ENCODE results near the gene TRAPPC3L.

Gene TRAPPC3L

GRCh38 chr6:116524236-116524635 lies 21.2 kb downstream of the TRAPPC3L start:
- Histone ChIP-seq H3K14ac (ENCODE audit: low read length) (no peak overlapping the region), H3K4me3 (ENCODE audit: low read depth, low read length) (no peak overlapping the region), H2BK5ac (ENCODE audit: low read depth, low read length, poor library complexity) (no peak overlapping the region), H3K27ac (ENCODE audit: low read depth, low read length) (no peak overlapping the region), H3K27me3 (ENCODE audit: insufficient read depth, low read length) (no peaks in the 10 kb centered on the region), H4K12ac (ENCODE audit: low read depth, low read length) (no peak overlapping the region), H3K79me2 (ENCODE audit: control insufficient read depth, insufficient read depth, low read length, poor library complexity) (peaks cover 1% of the 10 kb centered on the region), H4K91ac (ENCODE audit: low read depth, low read length) (no peak overlapping the region), H3K79me1 (ENCODE audit: low read length) (peaks cover 1% of the 10 kb centered on the region), H2AK5ac (ENCODE audit: low read length) (no peak overlapping the region), H4K8ac (ENCODE audit: low read depth, low read length) (no peak overlapping the region), H3K4me2 (ENCODE audit: low read length) (no peak overlapping the region), H3K9me3 (ENCODE audit: insufficient read depth, low read depth, low read length) (no peaks in the 10 kb centered on the region), H2BK120ac (ENCODE audit: insufficient read depth, low read length, poor library complexity) (no peak overlapping the region), H3K9ac (ENCODE audit: low read length) (no peak overlapping the region), H2AFZ (ENCODE audit: insufficient read depth, low read length, poor library complexity) (no peak overlapping the region), H3K23ac (ENCODE audit: low read length) (no peak overlapping the region), H3K4ac (ENCODE audit: low read depth, low read length) (no peak overlapping the region), H2BK12ac (ENCODE audit: low read length) (no peak overlapping the region), H3K18ac (ENCODE audit: low read length) (no peak overlapping the region), H3K36me3 (ENCODE audit: control insufficient read depth in 1 of 2, insufficient read depth in 2 of 2, low read length in 2 of 2) (no peaks in the 10 kb centered on the region), H3K4me1 (ENCODE audit: control insufficient read depth in 1 of 2, insufficient read depth in 2 of 2, low read length in 2 of 2) (peaks cover 4 to 5% of the 10 kb centered on the region in 2 experiments)
- DNase-seq = no peak
- WGBS (ENCODE audit: extremely low coverage, insufficient coverage, insufficient read length) = no CpG with 5 or more reads among the region's 2 CpGs

GRCh38 chr6:116522896-116523295 lies 22.6 kb downstream of the TRAPPC3L start:
- no CpG with 5 or more reads among the region's 2 CpGs for WGBS (ENCODE audit: extremely low coverage, insufficient coverage, insufficient read length)

GRCh38 chr6:116518621-116519368 lies 26.7 kb downstream of the TRAPPC3L start:
- Histone ChIP-seq H3K9me3 (ENCODE audit: insufficient read depth, low read depth, low read length) (no peaks in the 10 kb centered on the region), H3K79me2 (ENCODE audit: control insufficient read depth, insufficient read depth, low read length, poor library complexity) (no peaks in the 10 kb centered on the region), H3K27ac (ENCODE audit: low read depth, low read length) (no peak overlapping the region), H3K14ac (ENCODE audit: low read length) (no peak overlapping the region), H3K36me3 (ENCODE audit: control insufficient read depth in 1 of 2, insufficient read depth in 2 of 2, low read length in 2 of 2) (no peaks in the 10 kb centered on the region), H2BK120ac (ENCODE audit: insufficient read depth, low read length, poor library complexity) (no peak overlapping the region), H4K8ac (ENCODE audit: low read depth, low read length) (no peak overlapping the region), H3K18ac (ENCODE audit: low read length) (no peak overlapping the region), H2AK5ac (ENCODE audit: low read length) (no peak overlapping the region), H2BK5ac (ENCODE audit: low read depth, low read length, poor library complexity) (no peak overlapping the region), H3K4me2 (ENCODE audit: low read length) (no peak overlapping the region), H3K79me1 (ENCODE audit: low read length) (no peaks in the 10 kb centered on the region), H2BK12ac (ENCODE audit: low read length) (no peak overlapping the region), H3K9ac (ENCODE audit: low read length) (no peak overlapping the region), H4K91ac (ENCODE audit: low read depth, low read length) (no peak overlapping the region), H3K23ac (ENCODE audit: low read length) (no peak overlapping the region), H2AFZ (ENCODE audit: insufficient read depth, low read length, poor library complexity) (no peak overlapping the region), H3K4me3 (ENCODE audit: low read depth, low read length) (no peak overlapping the region), H3K4ac (ENCODE audit: low read depth, low read length) (no peak overlapping the region), H3K4me1 (ENCODE audit: control insufficient read depth in 1 of 2, insufficient read depth in 2 of 2, low read length in 2 of 2) (no peaks in the 10 kb centered on the region), H4K12ac (ENCODE audit: low read depth, low read length) (no peak overlapping the region), H3K27me3 (ENCODE audit: insufficient read depth, low read length) (no peaks in the 10 kb centered on the region)
- no peak for DNase-seq
- no CpG with 5 or more reads among the region's 4 CpGs for WGBS (ENCODE audit: extremely low coverage, insufficient coverage, insufficient read length)

More at GRCh38 chr6:116522896-116523295, 22.6 kb downstream of the TRAPPC3L start:
- no peak overlapping the region for H2BK120ac ChIP-seq (ENCODE audit: insufficient read depth, low read length, poor library complexity)
- H2BK5ac ChIP-seq (ENCODE audit: low read depth, low read length, poor library complexity) = no peak overlapping the region
- no peaks in the 10 kb centered on the region for H3K27me3 ChIP-seq (ENCODE audit: insufficient read depth, low read length)
- no peak overlapping the region for H3K9ac ChIP-seq (ENCODE audit: low read length)
- H2BK12ac ChIP-seq (ENCODE audit: low read length) = no peak overlapping the region
- H4K91ac ChIP-seq (ENCODE audit: low read depth, low read length) = no peak overlapping the region
- H3K4ac ChIP-seq (ENCODE audit: low read depth, low read length) = no peak overlapping the region
- H4K12ac ChIP-seq (ENCODE audit: low read depth, low read length) = no peak overlapping the region
- no peak overlapping the region for H3K4me3 ChIP-seq (ENCODE audit: low read depth, low read length)
- H2AK5ac ChIP-seq (ENCODE audit: low read length) = no peak overlapping the region
- H3K14ac ChIP-seq (ENCODE audit: low read length) = no peak overlapping the region
- no peaks in the 10 kb centered on the region for H3K36me3 ChIP-seq (ENCODE audit: control insufficient read depth in 1 of 2, insufficient read depth in 2 of 2, low read length in 2 of 2)
- no peaks in the 10 kb centered on the region for H3K9me3 ChIP-seq (ENCODE audit: insufficient read depth, low read depth, low read length)
- H3K79me1 ChIP-seq (ENCODE audit: low read length) = no peaks in the 10 kb centered on the region
- no peak overlapping the region for H3K18ac ChIP-seq (ENCODE audit: low read length)
- no peak overlapping the region for H3K23ac ChIP-seq (ENCODE audit: low read length)
- H3K4me1 ChIP-seq (ENCODE audit: control insufficient read depth in 1 of 2, insufficient read depth in 2 of 2, low read length in 2 of 2) = peaks cover 0 to 2% of the 10 kb centered on the region in 2 experiments
- no peak overlapping the region for H3K4me2 ChIP-seq (ENCODE audit: low read length)
- peak in 1 of 2 donors; percentile 72 for DNase-seq
- H2AFZ ChIP-seq (ENCODE audit: insufficient read depth, low read length, poor library complexity) = no peak overlapping the region
- H4K8ac ChIP-seq (ENCODE audit: low read depth, low read length) = no peak overlapping the region
- H3K27ac ChIP-seq (ENCODE audit: low read depth, low read length) = no peak overlapping the region
- no peaks in the 10 kb centered on the region for H3K79me2 ChIP-seq (ENCODE audit: control insufficient read depth, insufficient read depth, low read length, poor library complexity)

- Histone ChIP-seq H2AFZ (ENCODE audit: insufficient read depth, low read length, poor library complexity) (no peak overlapping the region), H3K18ac (ENCODE audit: low read length) (no peak overlapping the region), H3K4me3 (ENCODE audit: low read depth, low read length) (no peak overlapping the region), H3K4me2 (ENCODE audit: low read length) (no peak overlapping the region), H3K79me2 (ENCODE audit: control insufficient read depth, insufficient read depth, low read length, poor library complexity) (no peaks in the 10 kb centered on the region), H4K91ac (ENCODE audit: low read depth, low read length) (no peak overlapping the region), H3K23ac (ENCODE audit: low read length) (no peak overlapping the region), H2BK12ac (ENCODE audit: low read length) (no peak overlapping the region), H3K27ac (ENCODE audit: low read depth, low read length) (no peak overlapping the region), H3K9ac (ENCODE audit: low read length) (no peak overlapping the region), H3K14ac (ENCODE audit: low read length) (no peak overlapping the region), H2BK120ac (ENCODE audit: insufficient read depth, low read length, poor library complexity) (no peak overlapping the region), H3K4ac (ENCODE audit: low read depth, low read length) (no peak overlapping the region), H2BK5ac (ENCODE audit: low read depth, low read length, poor library complexity) (no peak overlapping the region), H2AK5ac (ENCODE audit: low read length) (no peak overlapping the region), H3K27me3 (ENCODE audit: insufficient read depth, low read length) (no peaks in the 10 kb centered on the region), H4K12ac (ENCODE audit: low read depth, low read length) (no peak overlapping the region), H3K4me1 (ENCODE audit: control insufficient read depth in 1 of 2, insufficient read depth in 2 of 2, low read length in 2 of 2) (peaks cover 0 to 4% of the 10 kb centered on the region in 2 experiments), H3K36me3 (ENCODE audit: control insufficient read depth in 1 of 2, insufficient read depth in 2 of 2, low read length in 2 of 2) (no peaks in the 10 kb centered on the region), H3K79me1 (ENCODE audit: low read length) (peaks cover 3% of the 10 kb centered on the region), H4K8ac (ENCODE audit: low read depth, low read length) (no peak overlapping the region), H3K9me3 (ENCODE audit: insufficient read depth, low read depth, low read length) (no peaks in the 10 kb centered on the region)
- no peak for DNase-seq
Measured at GRCh38 chr6:116515141-116515540, 30.3 kb downstream of the TRAPPC3L start.
